Thoracic aorta (tissue), 2 donors: ENCODE results near the gene ISG20. TPM values are rescaled to one million over a fixed set of nuclear protein-coding genes. Genes with fewer than 3 reads are reported as not detected.

Source experiments
- ATAC-seq: fragments of 150-250 bp; one replicate; pipeline ENCODE4 v1.8.0; 2017; ENCODE audit warnings: low read depth; ENCODE audit not compliant: insufficient number of reproducible peaks, low FRiP score
- DNase-seq: peaks from one replicate; pipeline ENCODE4 v3.0.0-alpha.2; 2020; ENCODE audit warnings: low spot score
- H3K27ac ChIP-seq, 2 donors: fragments of 200-600 bp; sonication (generic); 1 replicate in 1 of 2; 2 replicates in 1 of 2; pipeline ENCODE4 v1.5.1; 2016; ENCODE audit warnings: mild to moderate bottlenecking in 2 of 2, moderate library complexity in 2 of 2
- H3K27me3 ChIP-seq: fragments of 200-600 bp; sonication (generic); replicated peaks from 2 replicates; pipeline ENCODE4 v1.6.0; 2016; ENCODE audit warnings: mild to moderate bottlenecking; ENCODE audit not compliant: insufficient read depth
- H3K36me3 ChIP-seq: fragments of 200-600 bp; sonication (generic); one replicate; pipeline ENCODE4 v1.5.1; 2016
- H3K4me1 ChIP-seq, 2 donors: fragments of 200-600 bp; sonication (generic); 1 replicate in 1 of 2; 2 replicates in 1 of 2; pipeline versions ENCODE4 v1.5.1 to v1.6.0; 2016; ENCODE audit warnings: low read depth in 2 of 2, mild to moderate bottlenecking in 1 of 2; ENCODE audit not compliant: control insufficient read depth in 1 of 2
- H3K4me3 ChIP-seq: fragments of 200-600 bp; sonication (generic); 2 replicates; pipeline ENCODE4 v1.5.1; 2016; ENCODE audit warnings: mild to moderate bottlenecking
- H3K9me3 ChIP-seq: fragments of 200-600 bp; sonication (generic); 2 replicates; pipeline ENCODE4 v1.5.1; 2016
- total RNA-seq, 2 donors: library from RNA; depleted of rRNA; stranded (reverse); fragments of >200 nt; gene quantifications; one replicate each; pipeline versions ENCODE4 v1.1.0 to v1.2.3, GENCODE V29; 2016
- TF ChIP-seq, protein P1 (sequence below): fragments of 200-600 bp; sonication (generic); IDR thresholded peaks from one replicate; pipeline ENCODE4 v1.5.1; 2019; ENCODE audit warnings: antibody characterized with exemption

Gene ISG20
- total RNA-seq, 2 donors from 2014 or later, result 16.2 to 32.1 TPM

DNA sequence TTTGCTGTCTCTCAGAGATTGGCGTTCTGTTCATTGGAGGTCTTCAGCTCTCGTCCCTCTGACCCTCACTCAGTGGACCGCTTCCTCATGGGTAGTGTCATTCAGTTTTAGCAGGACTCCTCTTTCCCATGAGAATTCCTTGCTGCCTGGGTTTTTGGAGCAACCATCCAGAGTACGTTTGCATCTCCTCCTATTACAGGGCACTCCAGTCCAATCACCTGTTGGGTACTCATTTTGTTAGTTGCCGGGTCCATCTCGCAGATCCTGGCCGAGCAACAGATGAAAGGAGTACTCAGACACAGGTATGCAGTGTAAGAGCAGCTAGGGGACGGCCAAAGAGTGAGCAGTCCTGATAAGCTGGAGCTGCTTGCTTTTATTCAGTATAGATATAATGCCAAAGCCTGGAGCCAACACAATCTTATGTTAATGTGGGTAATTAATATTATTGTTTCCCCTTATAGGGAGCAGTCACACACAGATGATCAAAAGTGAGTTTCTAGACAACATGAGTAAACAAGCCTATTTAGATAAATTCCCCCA lies 49.6 kb downstream of the ISG20 start:
- Histone ChIP-seq H3K9me3 (no peaks in the 10 kb centered on the region), H3K4me1 (no peaks in the 10 kb centered on the region), H3K4me3 (no peak overlapping the region), H3K36me3 (no peaks in the 10 kb centered on the region), H3K27ac (no peak overlapping the region), H3K27me3 (no peaks in the 10 kb centered on the region)
- ATAC-seq (no peak), DNase-seq (no peak)
- TF ChIP-seq, protein P1, sequence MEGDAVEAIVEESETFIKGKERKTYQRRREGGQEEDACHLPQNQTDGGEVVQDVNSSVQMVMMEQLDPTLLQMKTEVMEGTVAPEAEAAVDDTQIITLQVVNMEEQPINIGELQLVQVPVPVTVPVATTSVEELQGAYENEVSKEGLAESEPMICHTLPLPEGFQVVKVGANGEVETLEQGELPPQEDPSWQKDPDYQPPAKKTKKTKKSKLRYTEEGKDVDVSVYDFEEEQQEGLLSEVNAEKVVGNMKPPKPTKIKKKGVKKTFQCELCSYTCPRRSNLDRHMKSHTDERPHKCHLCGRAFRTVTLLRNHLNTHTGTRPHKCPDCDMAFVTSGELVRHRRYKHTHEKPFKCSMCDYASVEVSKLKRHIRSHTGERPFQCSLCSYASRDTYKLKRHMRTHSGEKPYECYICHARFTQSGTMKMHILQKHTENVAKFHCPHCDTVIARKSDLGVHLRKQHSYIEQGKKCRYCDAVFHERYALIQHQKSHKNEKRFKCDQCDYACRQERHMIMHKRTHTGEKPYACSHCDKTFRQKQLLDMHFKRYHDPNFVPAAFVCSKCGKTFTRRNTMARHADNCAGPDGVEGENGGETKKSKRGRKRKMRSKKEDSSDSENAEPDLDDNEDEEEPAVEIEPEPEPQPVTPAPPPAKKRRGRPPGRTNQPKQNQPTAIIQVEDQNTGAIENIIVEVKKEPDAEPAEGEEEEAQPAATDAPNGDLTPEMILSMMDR, result no peak

DNA sequence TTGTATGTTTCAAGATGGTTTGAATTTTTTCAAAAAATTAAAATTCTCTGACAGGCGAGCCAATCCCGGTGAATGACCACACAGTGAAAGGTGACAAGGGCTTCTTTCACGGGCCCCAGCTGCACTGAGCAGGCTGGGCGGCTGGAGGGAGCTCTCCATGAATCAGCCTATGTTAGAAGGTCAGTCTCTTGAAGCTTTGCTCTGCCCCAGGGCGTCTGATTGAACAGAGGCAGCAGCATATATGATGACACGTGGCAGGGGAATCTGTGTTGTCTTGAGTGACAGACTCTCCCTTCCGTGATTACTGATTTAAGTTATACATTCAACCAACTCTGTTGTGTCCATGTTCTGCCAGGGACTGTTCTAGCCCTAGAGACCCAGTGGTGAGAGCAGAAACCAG lies 51.5 kb downstream of the ISG20 start:
- Histone ChIP-seq H3K4me1 (no peaks in the 10 kb centered on the region), H3K27ac (no peak overlapping the region), H3K4me3 (no peak overlapping the region), H3K9me3 (no peaks in the 10 kb centered on the region), H3K27me3 (no peaks in the 10 kb centered on the region), H3K36me3 (no peaks in the 10 kb centered on the region)
- DNase-seq (no peak), ATAC-seq (no peak)
- TF ChIP-seq, protein P1, result no peak

DNA sequence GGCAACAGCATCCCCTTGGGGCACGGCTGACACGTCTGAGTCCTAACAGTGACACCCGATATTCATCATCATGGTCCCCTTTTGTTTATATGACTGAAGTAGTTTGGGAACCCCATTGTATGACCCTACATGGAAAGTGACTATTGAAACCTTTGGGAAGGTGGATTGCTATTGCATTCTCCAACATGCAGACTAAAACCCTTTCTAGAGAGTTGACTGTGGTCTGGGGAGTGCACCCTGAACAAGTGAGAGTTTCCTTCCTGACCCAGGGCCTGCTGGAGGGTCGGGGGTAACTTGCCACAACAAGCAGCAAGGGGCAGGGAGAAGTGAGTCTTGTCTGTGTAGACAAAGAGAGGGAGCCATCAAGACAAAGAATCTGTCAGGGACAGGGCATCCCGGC lies 54.4 kb downstream of the ISG20 start:
- no peak for DNase-seq
- TF ChIP-seq, protein P1, result no peak
- H3K27ac ChIP-seq, result no peak overlapping the region
- no peak overlapping the region for H3K4me3 ChIP-seq
- peaks cover 0 to 6% of the 10 kb centered on the region in 2 donors for H3K4me1 ChIP-seq
- no peaks in the 10 kb centered on the region for H3K9me3 ChIP-seq
- H3K36me3 ChIP-seq, result no peaks in the 10 kb centered on the region
- ATAC-seq, result no peak
- H3K27me3 ChIP-seq, result no peaks in the 10 kb centered on the region

DNA sequence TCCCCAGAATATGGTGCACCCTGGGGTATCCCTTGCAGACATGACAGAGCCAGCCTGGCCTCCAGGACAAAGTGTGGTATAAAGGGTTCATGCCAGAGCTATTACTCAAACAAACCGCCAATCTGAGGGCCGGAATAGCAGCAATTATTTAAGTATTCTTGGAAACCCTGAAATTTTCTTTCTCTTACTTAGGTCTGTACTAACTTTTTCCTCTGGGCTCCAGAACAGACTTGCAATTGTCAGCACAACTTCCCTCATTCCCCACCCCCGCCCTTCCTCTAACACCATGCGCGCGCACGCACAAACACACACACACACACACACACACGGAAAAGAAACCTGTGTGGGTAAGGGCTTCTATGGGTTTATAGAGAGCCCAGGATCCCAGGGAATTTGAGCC lies 56.3 kb downstream of the ISG20 start:
- TF ChIP-seq, protein P1, result no peak

DNA sequence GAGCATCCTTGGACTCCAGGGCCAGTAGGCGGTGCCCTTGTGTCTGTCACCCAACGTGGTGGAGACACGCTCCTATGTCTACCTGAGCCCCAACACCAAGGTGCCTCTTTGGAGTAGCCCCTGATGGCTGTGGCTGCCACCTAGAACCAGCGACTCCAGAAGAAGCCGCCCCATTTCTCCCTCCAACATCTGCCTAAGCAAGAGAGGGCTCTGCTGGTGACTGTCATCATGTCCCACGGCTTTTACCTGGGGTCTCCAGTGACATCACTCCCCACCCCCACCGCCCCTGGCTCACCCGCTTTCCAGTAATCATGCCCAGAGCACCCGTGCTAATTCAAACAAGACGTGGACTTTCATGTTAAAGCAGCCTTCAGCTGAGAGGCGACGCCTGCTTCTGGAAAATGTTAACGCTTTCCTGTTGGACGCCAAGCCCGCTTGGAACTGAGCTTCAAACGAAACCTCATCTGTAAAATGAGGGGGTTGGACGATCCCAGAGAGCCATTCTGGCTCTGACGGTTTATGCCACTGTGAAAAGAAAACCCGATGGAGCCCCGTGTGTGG lies 57.0 kb downstream of the ISG20 start:
- no peak overlapping the region for H3K4me3 ChIP-seq
- ATAC-seq (no peak), DNase-seq (no peak)
- TF ChIP-seq, protein P1, result no peak
- no peaks in the 10 kb centered on the region for H3K9me3 ChIP-seq
- no peaks in the 10 kb centered on the region for H3K27me3 ChIP-seq
- H3K27ac ChIP-seq, result no peak overlapping the region
- no peaks in the 10 kb centered on the region for H3K36me3 ChIP-seq
- peaks cover 0 to 6% of the 10 kb centered on the region in 2 donors for H3K4me1 ChIP-seq

More for the DNA sequence above, 56.3 kb downstream of the ISG20 start:
- Histone ChIP-seq H3K27me3 (no peaks in the 10 kb centered on the region), H3K27ac (no peak overlapping the region), H3K4me1 (peaks cover 0 to 6% of the 10 kb centered on the region in 2 donors), H3K9me3 (no peaks in the 10 kb centered on the region), H3K4me3 (no peak overlapping the region), H3K36me3 (no peaks in the 10 kb centered on the region)
- DNase-seq, result no peak
- ATAC-seq, result no peak
